Measurements from ENCODE around the gene HSPA1L. TPM values are rescaled to one million over a fixed set of nuclear protein-coding genes. Genes with fewer than 3 reads are reported as not detected.

The HSPA1L gene
- total RNA-seq, 1 experiment from 2014 or later, result 0.12 TPM

DNA sequence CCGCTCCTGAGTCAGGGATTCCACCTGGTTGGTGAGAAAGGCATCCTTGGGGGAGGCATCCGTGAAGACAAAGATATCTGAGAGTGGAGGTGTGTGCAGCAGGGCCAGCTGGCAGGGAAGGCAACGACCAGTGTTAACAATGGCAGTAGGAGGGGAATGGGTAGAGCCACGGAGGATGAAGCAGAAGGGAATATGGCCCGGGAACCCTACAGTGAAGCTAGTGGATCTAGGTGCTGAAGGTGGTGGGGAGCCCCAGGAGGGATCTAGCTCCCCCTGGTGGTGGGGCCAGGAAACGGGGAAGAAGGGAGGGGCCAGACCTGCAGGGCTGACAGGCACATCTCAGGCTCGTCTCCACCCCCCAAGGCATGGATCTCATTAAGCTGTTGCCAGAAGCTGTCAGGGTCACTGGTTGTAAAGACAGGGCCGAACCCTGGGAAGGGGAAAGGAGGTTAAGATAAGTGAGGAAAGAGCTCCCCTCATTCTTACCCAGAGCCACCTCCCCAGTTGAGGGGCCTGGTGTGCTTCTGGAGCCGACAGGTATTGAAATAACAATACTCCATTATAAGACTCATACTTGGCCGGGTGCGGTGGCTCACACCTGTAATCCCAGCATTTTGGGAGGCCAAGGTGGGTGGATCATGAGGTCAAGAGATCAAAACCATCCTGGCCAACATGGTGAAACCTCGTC, 45.3 kb downstream of the HSPA1L start:
- Histone ChIP-seq H2AFZ (ENCODE audit: low read depth, low read length, poor library complexity, severe bottlenecking) (no peak overlapping the region), H3K9ac (ENCODE audit: low read length) (no peak overlapping the region), H3K79me2 (ENCODE audit: insufficient read depth, low read length) (no peaks in the 10 kb centered on the region), H3K9me3 (ENCODE audit: control insufficient read depth in 1 of 2, insufficient read depth in 1 of 2, low read depth in 1 of 2, low read length in 2 of 2) (no peaks in the 10 kb centered on the region), H3K4me3 (replicated peaks in 1 of 2; ENCODE audit: low read depth in 1 of 2, low read length in 2 of 2) (no peak overlapping the region), H3K27ac (ENCODE audit: low read depth, low read length) (no peak overlapping the region), H4K20me1 (ENCODE audit: insufficient read depth) (no peaks in the 10 kb centered on the region), H3K9me2 (ENCODE audit: insufficient read depth) (no peaks in the 10 kb centered on the region), H3K36me3 (ENCODE audit: control insufficient read depth in 1 of 2, insufficient read depth in 2 of 2, low read length in 2 of 2) (no peaks in the 10 kb centered on the region), H3K27me3 (ENCODE audit: insufficient read depth, low read length) (no peaks in the 10 kb centered on the region), H3K4me1 (ENCODE audit: control insufficient read depth in 1 of 2, insufficient read depth in 2 of 2, low read length in 2 of 2) (peaks cover 17 to 38% of the 10 kb centered on the region in 2 experiments), H3K4me2 (ENCODE audit: low read length) (peak overlapping the region; percentile 14; the same call in 1 of the 2 replicates)
- ChIA-PET RAD21 (ENCODE audit: low non-redundant PET in 1 of 2, low total read pairs in 2 of 2, uncharacterized antibody in 2 of 2, unreplicated experiment in 2 of 2) (interaction anchor here (1.0 to 1.4 kb wide), 4 partner anchors 31 to 90 kb away, joined by 3 to 6 read pairs (median 3); no protein-coding TSS in a partner anchor), POLR2A (interaction anchor here (0.7 to 2.1 kb wide), 6 partner anchors 32 to 60 kb away, joined by 3 to 18 read pairs (median 4); partner anchors contain the start of genes CLIC1, HSPA1B and LY6G6D), CTCF (interaction anchor here (0.6 to 2.2 kb wide), 24 partner anchors 8 to 153 kb away, joined by 3 to 25 read pairs (median 5); partner anchors contain the start of genes ABHD16A, BAG6, DDAH2 and EHMT2)
- peak in 2 of 3 experiments; percentile 95 to 97; a peak in 4 of 6 replicates for TF ChIP-seq CTCF (IDR thresholded peaks at IDR 0.05 in 2 of 3, conservative IDR thresholded peaks at IDR 0.05 in 1 of 3; ENCODE audit: borderline replicate concordance in 1 of 3, insufficient read depth in 1 of 3, low read depth in 2 of 3, low read length in 2 of 3)
- no peak for TF ChIP-seq SRF (IDR thresholded peaks at IDR 0.05; ENCODE audit: low read depth)
- DNase-seq (ENCODE audit: low read depth, low spot score) (peak; percentile 42), ATAC-seq (peak; percentile 86)
- intact Hi-C loops (cut with micrococcal nuclease), result loop anchor here (1.0 to 5.0 kb wide), 2 partner anchors 90 to 1027 kb away; no protein-coding TSS in a partner anchor
- no TSS peak for BruUV-seq (replicated peaks)
